ENCODE measurements around the gene ALPK3.

ALPK3 gene

DNA sequence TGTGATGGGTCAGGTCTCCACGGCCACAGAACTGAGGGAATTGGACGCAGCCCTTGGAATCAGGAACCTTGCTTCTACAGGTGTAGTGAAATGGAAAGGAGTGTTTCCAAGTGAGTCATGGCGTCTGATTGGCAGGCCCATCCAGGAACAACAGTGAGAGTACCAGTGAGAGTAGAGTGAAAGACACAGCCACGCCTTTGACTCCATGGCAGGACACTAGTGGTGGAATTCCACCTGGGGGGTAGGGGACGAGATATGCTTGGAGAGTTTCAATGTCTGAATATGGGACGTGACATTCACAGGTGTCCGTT is 64.3 kb downstream of the ALPK3 start:
- no peak for DNase-seq (ENCODE audit: low read depth)

DNA sequence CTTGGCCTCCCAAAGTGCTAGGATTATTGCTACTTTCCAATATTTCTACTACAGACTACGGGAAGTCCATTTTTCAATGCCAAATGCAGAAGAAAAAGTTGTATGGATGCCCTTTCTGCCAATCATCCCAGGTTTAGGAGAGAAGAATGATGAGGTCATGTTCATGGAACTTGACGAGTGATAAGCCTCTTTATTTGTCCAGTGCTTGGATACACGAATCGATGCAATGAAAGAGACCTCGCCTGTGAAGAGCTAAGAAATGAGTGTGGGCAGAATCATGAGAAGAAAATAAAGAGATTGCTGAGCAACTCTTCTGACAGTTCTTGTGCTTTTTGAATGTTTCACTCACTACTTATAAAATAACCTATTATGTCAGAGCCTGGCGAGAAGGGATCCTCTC is 66.3 kb downstream of the ALPK3 start:
- H3K4me3 ChIP-seq (ENCODE audit: low read depth, low read length) = no peak overlapping the region
- TF ChIP-seq, protein P1, sequence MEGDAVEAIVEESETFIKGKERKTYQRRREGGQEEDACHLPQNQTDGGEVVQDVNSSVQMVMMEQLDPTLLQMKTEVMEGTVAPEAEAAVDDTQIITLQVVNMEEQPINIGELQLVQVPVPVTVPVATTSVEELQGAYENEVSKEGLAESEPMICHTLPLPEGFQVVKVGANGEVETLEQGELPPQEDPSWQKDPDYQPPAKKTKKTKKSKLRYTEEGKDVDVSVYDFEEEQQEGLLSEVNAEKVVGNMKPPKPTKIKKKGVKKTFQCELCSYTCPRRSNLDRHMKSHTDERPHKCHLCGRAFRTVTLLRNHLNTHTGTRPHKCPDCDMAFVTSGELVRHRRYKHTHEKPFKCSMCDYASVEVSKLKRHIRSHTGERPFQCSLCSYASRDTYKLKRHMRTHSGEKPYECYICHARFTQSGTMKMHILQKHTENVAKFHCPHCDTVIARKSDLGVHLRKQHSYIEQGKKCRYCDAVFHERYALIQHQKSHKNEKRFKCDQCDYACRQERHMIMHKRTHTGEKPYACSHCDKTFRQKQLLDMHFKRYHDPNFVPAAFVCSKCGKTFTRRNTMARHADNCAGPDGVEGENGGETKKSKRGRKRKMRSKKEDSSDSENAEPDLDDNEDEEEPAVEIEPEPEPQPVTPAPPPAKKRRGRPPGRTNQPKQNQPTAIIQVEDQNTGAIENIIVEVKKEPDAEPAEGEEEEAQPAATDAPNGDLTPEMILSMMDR (IDR thresholded peaks at IDR 0.05; ENCODE audit: control insufficient read depth, extremely low read depth, insufficient read depth) = no peak
- no peak for DNase-seq (ENCODE audit: low read depth)

More for the DNA sequence above, 64.3 kb downstream of the ALPK3 start:
- H3K4me3 ChIP-seq (ENCODE audit: low read depth, low read length) = no peak overlapping the region
- TF ChIP-seq, protein P1 (IDR thresholded peaks at IDR 0.05; ENCODE audit: control insufficient read depth, extremely low read depth, insufficient read depth) = no peak

DNA sequence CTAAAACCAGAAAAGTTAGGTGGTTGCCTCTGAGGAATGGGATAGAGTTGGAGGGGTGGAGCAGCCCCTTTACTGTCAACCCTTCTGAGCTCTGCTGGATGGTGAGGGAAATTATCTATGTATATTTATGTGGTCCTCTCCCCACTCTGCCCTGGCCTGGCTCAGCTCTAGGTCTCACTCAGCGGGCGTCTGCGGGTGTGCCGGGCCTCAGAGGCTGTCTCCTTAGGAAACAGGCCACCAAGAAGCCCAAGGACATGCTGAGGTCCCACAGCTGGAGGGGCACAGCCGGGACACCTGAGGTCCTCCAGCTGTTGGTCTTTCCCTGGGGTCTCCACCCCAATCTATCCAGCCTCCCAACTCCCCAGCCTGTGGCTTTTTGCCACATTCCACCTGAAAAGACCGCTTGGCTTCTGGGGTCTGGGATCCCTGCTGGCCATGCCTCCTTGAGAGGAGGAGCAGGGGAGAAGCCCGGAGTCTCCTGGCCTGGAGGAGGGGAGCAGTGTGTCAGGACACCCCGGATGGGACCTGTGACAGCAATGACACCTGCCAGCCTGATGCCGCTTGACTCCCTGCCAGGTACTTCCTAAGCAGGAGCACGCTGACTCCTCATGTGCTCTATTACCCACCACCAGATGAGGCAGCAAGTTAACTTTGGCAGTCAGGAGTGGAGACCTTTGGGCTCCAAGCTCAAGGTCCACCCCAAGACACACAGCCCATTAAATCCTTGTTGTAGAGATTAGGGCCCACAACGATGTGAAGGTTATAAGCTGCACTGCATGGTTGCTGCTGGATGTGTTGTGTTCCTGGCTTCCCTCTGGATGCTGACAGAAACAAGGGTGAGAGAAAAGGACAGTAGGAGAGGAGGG is 67.0 kb downstream of the ALPK3 start, which contains the start of gene SLC28A1:
SLC28A1 (plus strand) TSS at position 747 of the 866 bp plus-strand sequence. CDS start 3,099 bp downstream, outside the sequence.
- TF ChIP-seq, protein P1 (IDR thresholded peaks at IDR 0.05; ENCODE audit: control insufficient read depth, extremely low read depth, insufficient read depth) = no peak
- no peak for DNase-seq (ENCODE audit: low read depth)
- H3K4me3 ChIP-seq (ENCODE audit: low read depth, low read length) = no peak within 1 kb of the TSS

DNA sequence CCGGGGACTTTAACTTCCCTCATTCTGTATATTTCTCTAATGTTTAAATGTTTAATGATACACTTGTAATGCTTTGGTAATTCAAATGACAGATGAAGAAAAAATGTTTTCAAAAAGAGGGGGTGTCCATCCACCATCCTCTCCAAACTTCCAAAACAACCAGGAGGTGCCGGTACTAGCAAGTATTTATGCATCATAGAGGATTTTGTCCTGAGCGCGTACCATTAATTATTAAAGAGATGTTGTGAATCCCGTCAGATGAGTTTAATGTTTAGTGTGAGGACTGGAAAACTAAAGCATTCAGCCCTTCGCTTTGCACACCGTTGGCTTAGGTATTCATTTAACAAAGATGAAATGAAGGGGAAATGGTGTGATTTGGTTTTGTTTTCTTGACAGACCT is 68.6 kb downstream of the ALPK3 start:
- DNase-seq (ENCODE audit: low read depth) = no peak
- TF ChIP-seq, protein P1 (IDR thresholded peaks at IDR 0.05; ENCODE audit: control insufficient read depth, extremely low read depth, insufficient read depth) = no peak
- H3K4me3 ChIP-seq (ENCODE audit: low read depth, low read length) = no peak overlapping the region

DNA sequence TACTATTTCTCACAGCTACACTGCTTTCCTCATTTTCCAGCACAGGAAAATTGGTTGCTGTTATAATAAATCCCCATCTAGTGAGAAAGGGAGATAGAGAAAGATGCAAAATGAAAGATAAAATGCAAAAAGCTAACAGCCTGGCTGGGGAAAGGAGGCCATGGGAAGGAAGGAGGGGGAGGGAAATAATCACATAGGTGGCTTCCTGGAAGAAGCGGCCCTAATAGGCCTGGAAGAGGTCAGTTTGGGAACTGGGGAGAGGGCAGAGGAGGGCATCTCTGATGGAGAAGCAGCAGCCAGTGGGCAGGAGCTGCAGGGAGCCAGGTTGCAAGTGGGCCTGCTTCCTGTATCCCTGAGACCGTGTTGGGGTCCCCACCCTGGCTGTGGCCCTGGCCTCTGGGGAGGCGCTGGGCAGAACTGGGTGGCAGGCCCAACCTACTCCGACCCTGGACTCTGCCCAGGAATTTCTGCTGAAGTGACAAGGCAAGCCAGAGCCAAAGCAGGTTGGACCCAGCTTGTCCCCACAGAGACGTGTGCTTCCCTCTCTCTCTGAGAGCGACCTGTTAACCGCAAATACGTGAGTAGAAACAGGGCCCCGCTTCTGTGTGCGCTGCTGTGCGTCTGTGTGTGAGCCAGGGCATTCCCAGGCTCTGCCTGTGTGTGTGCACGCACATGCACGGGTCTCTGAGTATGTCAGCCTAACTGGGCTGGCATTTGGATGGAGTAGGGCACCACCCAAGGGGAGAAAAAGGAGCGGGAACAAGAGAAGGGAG is 69.2 kb downstream of the ALPK3 start:
- H3K4me3 ChIP-seq (ENCODE audit: low read depth, low read length) = no peak overlapping the region
- TF ChIP-seq, protein P1 (IDR thresholded peaks at IDR 0.05; ENCODE audit: control insufficient read depth, extremely low read depth, insufficient read depth) = no peak
- DNase-seq (ENCODE audit: low read depth) = no peak

DNA sequence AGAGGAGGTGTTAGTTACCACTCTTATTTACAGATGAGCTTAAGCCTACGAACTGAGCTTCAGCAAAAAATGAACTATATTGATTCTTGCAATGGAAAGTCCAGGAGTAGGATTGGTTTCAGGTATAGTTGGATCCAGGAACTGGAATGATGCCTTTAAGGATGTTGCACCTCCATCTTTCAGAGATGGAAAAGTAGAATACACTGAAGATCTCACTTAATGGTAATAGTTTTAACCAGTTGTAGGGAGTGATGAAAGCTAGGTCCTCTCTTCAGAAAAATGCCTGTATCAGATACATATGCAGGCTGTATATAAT is 69.8 kb downstream of the ALPK3 start:
- DNase-seq (ENCODE audit: low read depth) = no peak
- no peak overlapping the region for H3K4me3 ChIP-seq (ENCODE audit: low read depth, low read length)
- TF ChIP-seq, protein P1 (IDR thresholded peaks at IDR 0.05; ENCODE audit: control insufficient read depth, extremely low read depth, insufficient read depth) = no peak

All from LNCaP clone FGC (cell line).